Measurements from ENCODE around the gene EXOSC3.

DNA sequence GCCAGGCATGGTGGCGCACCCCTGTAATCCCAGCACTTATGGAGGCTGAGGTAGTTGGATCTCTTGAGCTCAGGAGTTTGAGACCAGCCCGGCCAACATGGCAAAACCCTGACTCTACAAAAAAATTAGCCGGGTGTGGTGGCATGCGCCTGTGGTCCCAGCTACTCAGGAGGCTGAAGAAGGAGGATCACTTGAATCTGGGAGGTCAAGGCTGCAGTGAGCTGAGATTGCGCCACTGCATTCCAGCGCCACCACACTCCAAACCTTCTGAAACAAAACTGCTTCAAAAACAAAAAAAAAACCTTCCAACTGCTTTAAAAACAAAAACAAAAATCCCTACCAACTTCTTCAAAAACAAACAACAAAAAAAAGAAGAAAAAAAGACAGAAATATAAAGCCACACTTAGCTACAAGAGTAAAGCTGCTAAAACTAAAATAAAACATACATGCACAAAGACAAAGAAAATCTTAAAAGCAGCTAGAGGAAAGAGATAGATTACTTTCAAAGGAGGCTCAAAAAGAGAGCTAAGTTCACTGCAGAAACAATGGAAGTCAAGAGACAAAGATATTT, 27.1 kb upstream of the EXOSC3 start:
- TF ChIP-seq MTA3 (IDR thresholded peaks at IDR 0.05; ENCODE audit: borderline replicate concordance, low read length) = no peak
- no peak for TF ChIP-seq CREM (IDR thresholded peaks at IDR 0.05; ENCODE audit: low read depth)
- TF ChIP-seq, protein P1, sequence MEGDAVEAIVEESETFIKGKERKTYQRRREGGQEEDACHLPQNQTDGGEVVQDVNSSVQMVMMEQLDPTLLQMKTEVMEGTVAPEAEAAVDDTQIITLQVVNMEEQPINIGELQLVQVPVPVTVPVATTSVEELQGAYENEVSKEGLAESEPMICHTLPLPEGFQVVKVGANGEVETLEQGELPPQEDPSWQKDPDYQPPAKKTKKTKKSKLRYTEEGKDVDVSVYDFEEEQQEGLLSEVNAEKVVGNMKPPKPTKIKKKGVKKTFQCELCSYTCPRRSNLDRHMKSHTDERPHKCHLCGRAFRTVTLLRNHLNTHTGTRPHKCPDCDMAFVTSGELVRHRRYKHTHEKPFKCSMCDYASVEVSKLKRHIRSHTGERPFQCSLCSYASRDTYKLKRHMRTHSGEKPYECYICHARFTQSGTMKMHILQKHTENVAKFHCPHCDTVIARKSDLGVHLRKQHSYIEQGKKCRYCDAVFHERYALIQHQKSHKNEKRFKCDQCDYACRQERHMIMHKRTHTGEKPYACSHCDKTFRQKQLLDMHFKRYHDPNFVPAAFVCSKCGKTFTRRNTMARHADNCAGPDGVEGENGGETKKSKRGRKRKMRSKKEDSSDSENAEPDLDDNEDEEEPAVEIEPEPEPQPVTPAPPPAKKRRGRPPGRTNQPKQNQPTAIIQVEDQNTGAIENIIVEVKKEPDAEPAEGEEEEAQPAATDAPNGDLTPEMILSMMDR (IDR thresholded peaks at IDR 0.05 in 2 of 3, conservative IDR thresholded peaks at IDR 0.05 in 1 of 3; ENCODE audit: control insufficient read depth in 2 of 3, extremely low read depth in 1 of 3, insufficient read depth in 1 of 3, low read depth in 3 of 3, low read length in 3 of 3) = no peak
- no peak for TF ChIP-seq DPF2 (IDR thresholded peaks at IDR 0.05)
- no peak for TF ChIP-seq RBBP5 (conservative IDR thresholded peaks at IDR 0.05)
- TF ChIP-seq RCOR1 (conservative IDR thresholded peaks at IDR 0.05; ENCODE audit: low read depth, low read length) = no peak
- no peak for TF ChIP-seq EZH2 (IDR thresholded peaks at IDR 0.05; ENCODE audit: borderline replicate concordance, control insufficient read depth, low read depth, low read length)
- TF ChIP-seq TCF12 (IDR thresholded peaks at IDR 0.05; ENCODE audit: low read depth, low read length) = no peak
- no peak for TF ChIP-seq CHD4 (IDR thresholded peaks at IDR 0.05)
- TF ChIP-seq SIN3A (IDR thresholded peaks at IDR 0.05; ENCODE audit: low read depth, low read length) = no peak
